IgD-negative memory B cell (primary cell): ENCODE results near the gene CAMK2D. TPM values are rescaled to one million over a fixed set of nuclear protein-coding genes. Genes with fewer than 3 reads are reported as not detected.

Experiments
- H3K27ac Mint-ChIP-seq, 3 donors: one replicate each; pipeline ENCODE4 v1.8.0; 2020 to 2022; ENCODE audit warnings: mild to moderate bottlenecking in 3 of 3, mixed read lengths in 3 of 3, moderate library complexity in 1 of 3
- H3K27me3 Mint-ChIP-seq: one replicate; pipeline ENCODE4 v1.8.0; 2021; ENCODE audit warnings: mixed read lengths
- H3K36me3 Mint-ChIP-seq: one replicate; pipeline ENCODE4 v1.8.0; 2020; ENCODE audit warnings: mild to moderate bottlenecking, mixed read lengths
- H3K4me1 Mint-ChIP-seq, 3 donors: one replicate each; pipeline ENCODE4 v1.8.0; 2020 to 2022; ENCODE audit warnings: mixed read lengths in 3 of 3, mild to moderate bottlenecking in 1 of 3
- H3K4me3 Mint-ChIP-seq, 4 donors: one replicate each; pipeline ENCODE4 v1.8.0; 2020 to 2022; ENCODE audit warnings: mild to moderate bottlenecking in 4 of 4, mixed read lengths in 4 of 4, moderate library complexity in 3 of 4
- H3K9me3 Mint-ChIP-seq, 3 donors: one replicate each; pipeline ENCODE4 v1.8.0; 2020 to 2021; ENCODE audit warnings: mixed read lengths in 3 of 3, mild to moderate bottlenecking in 1 of 3
- polyA plus RNA-seq: library from polyadenylated mRNA; unstranded; fragments of 300-500 nt; fragmentation: Illumina TruSeq; gene quantifications from one replicate; pipeline ENCODE4 v1.2.3, GENCODE V29; 2021

Gene CAMK2D
- polyA plus RNA-seq, 1 donor from 2014 or later: 14.2 TPM

- Mint-ChIP-seq H3K27me3 (peaks cover 12% of the 10 kb centered on the region), H3K4me1 (peaks cover 0 to 4% (median 2%) of the 10 kb centered on the region in 3 donors), H3K36me3 (no peaks in the 10 kb centered on the region), H3K27ac (no peak overlapping the region), H3K4me3 (no peak overlapping the region), H3K9me3 (peaks cover 0 to 6% (median 5%) of the 10 kb centered on the region in 3 donors)
Observed at GRCh38 chr4:113433116-113433515, 328.4 kb downstream of the CAMK2D start.

- Mint-ChIP-seq H3K27me3 (no peaks in the 10 kb centered on the region), H3K4me3 (no peak overlapping the region), H3K9me3 (peaks cover 0 to 16% (median 9%) of the 10 kb centered on the region in 3 donors), H3K36me3 (peaks cover 3% of the 10 kb centered on the region), H3K27ac (no peak overlapping the region), H3K4me1 (no peaks in the 10 kb centered on the region)
Observed at GRCh38 chr4:113423631-113424030, 337.9 kb downstream of the CAMK2D start.

GRCh38 chr4:113420938-113421337 is 340.6 kb downstream of the CAMK2D start:
- Mint-ChIP-seq H3K4me3 (no peak overlapping the region), H3K4me1 (no peaks in the 10 kb centered on the region), H3K36me3 (peaks cover 3% of the 10 kb centered on the region), H3K27ac (no peak overlapping the region), H3K27me3 (peaks cover 1% of the 10 kb centered on the region), H3K9me3 (peaks cover 5 to 16% (median 13%) of the 10 kb centered on the region in 3 donors)

GRCh38 chr4:113419631-113420030 is 341.9 kb downstream of the CAMK2D start:
- Mint-ChIP-seq H3K4me3 (no peak overlapping the region), H3K27me3 (peaks cover 1% of the 10 kb centered on the region), H3K36me3 (peaks cover 1% of the 10 kb centered on the region), H3K4me1 (no peaks in the 10 kb centered on the region), H3K9me3 (peaks cover 5 to 14% (median 13%) of the 10 kb centered on the region in 3 donors), H3K27ac (no peak overlapping the region)

- peaks cover 0 to 4% (median 3%) of the 10 kb centered on the region in 3 donors for H3K9me3 Mint-ChIP-seq
- H3K4me3 Mint-ChIP-seq: no peak overlapping the region
- H3K27ac Mint-ChIP-seq: no peak overlapping the region
- H3K27me3 Mint-ChIP-seq: peaks cover 10% of the 10 kb centered on the region
- no peaks in the 10 kb centered on the region for H3K36me3 Mint-ChIP-seq
- H3K4me1 Mint-ChIP-seq: no peaks in the 10 kb centered on the region
Observed at GRCh38 chr4:113411496-113411938, 350.0 kb downstream of the CAMK2D start.

- Mint-ChIP-seq H3K9me3 (no peaks in the 10 kb centered on the region), H3K27ac (no peak overlapping the region)
Observed at GRCh38 chr4:113410686-113411085, 350.9 kb downstream of the CAMK2D start.

GRCh38 chr4:113409181-113409580 is 352.4 kb downstream of the CAMK2D start:
- Mint-ChIP-seq H3K36me3 (no peaks in the 10 kb centered on the region), H3K4me1 (no peaks in the 10 kb centered on the region), H3K9me3 (no peaks in the 10 kb centered on the region), H3K27ac (no peak overlapping the region), H3K27me3 (peaks cover 9% of the 10 kb centered on the region), H3K4me3 (no peak overlapping the region)

More at GRCh38 chr4:113410686-113411085, 350.9 kb downstream of the CAMK2D start:
- no peaks in the 10 kb centered on the region for H3K36me3 Mint-ChIP-seq
- H3K4me3 Mint-ChIP-seq: no peak overlapping the region
- peaks cover 9% of the 10 kb centered on the region for H3K27me3 Mint-ChIP-seq
- no peaks in the 10 kb centered on the region for H3K4me1 Mint-ChIP-seq

- peaks cover 8% of the 10 kb centered on the region for H3K27me3 Mint-ChIP-seq
- no peaks in the 10 kb centered on the region for H3K36me3 Mint-ChIP-seq
- H3K9me3 Mint-ChIP-seq: no peaks in the 10 kb centered on the region
- H3K4me1 Mint-ChIP-seq: no peaks in the 10 kb centered on the region
- no peak overlapping the region for H3K27ac Mint-ChIP-seq
- H3K4me3 Mint-ChIP-seq: no peak overlapping the region
Observed at GRCh38 chr4:113407409-113407808, 354.1 kb downstream of the CAMK2D start.

- H3K27me3 Mint-ChIP-seq: peaks cover 4% of the 10 kb centered on the region
- no peaks in the 10 kb centered on the region for H3K36me3 Mint-ChIP-seq
- no peaks in the 10 kb centered on the region for H3K9me3 Mint-ChIP-seq
- H3K4me1 Mint-ChIP-seq: no peaks in the 10 kb centered on the region
- H3K4me3 Mint-ChIP-seq: no peak overlapping the region
- H3K27ac Mint-ChIP-seq: no peak overlapping the region
Observed at GRCh38 chr4:113406723-113407016, 354.9 kb downstream of the CAMK2D start.

GRCh38 chr4:113405874-113406722 is 355.4 kb downstream of the CAMK2D start:
- Mint-ChIP-seq H3K9me3 (no peaks in the 10 kb centered on the region), H3K27ac (no peak overlapping the region)

GRCh38 chr4:113404841-113405240 is 356.7 kb downstream of the CAMK2D start:
- Mint-ChIP-seq H3K27me3 (peaks cover 2% of the 10 kb centered on the region), H3K9me3 (no peaks in the 10 kb centered on the region), H3K27ac (no peak overlapping the region), H3K4me3 (no peak overlapping the region), H3K4me1 (no peaks in the 10 kb centered on the region), H3K36me3 (no peaks in the 10 kb centered on the region)

More at GRCh38 chr4:113405874-113406722, 355.4 kb downstream of the CAMK2D start:
- Mint-ChIP-seq H3K4me3 (no peak overlapping the region), H3K36me3 (no peaks in the 10 kb centered on the region), H3K27me3 (peaks cover 2% of the 10 kb centered on the region), H3K4me1 (no peaks in the 10 kb centered on the region)

GRCh38 chr4:113404167-113404571 is 357.4 kb downstream of the CAMK2D start:
- Mint-ChIP-seq H3K27ac (no peak overlapping the region), H3K27me3 (peaks cover 2% of the 10 kb centered on the region), H3K4me3 (no peak overlapping the region), H3K36me3 (no peaks in the 10 kb centered on the region), H3K9me3 (no peaks in the 10 kb centered on the region), H3K4me1 (no peaks in the 10 kb centered on the region)

Other genes starting within 250 kb of the CAMK2D start
- gene ARSJ, start 217.9 kb upstream of the CAMK2D start, polyA plus RNA-seq: not detected